Natural killer cell (primary cell): ENCODE results near the gene CLEC16A. TPM values are rescaled to one million over a fixed set of nuclear protein-coding genes. Genes with fewer than 3 reads are reported as not detected.

ENCODE experiments used
- ATAC-seq, 3 donors: fragments of 150-1000 bp in 2 of 3; fragments of 200-7000 bp in 1 of 3; cut with Tn5 transposase; 1 replicate in 1 of 3; 2 replicates in 2 of 3; pipeline ENCODE4 v1.10.0; 2021; ENCODE audit warnings: mild to moderate bottlenecking in 2 of 3, moderate library complexity in 2 of 3
- DNase-seq, 2 donors: peaks; one replicate each; pipeline versions ENCODE4 v3.0.0 to v3.0.0-alpha.2; 2013 to 2021; ENCODE audit warnings: mixed read lengths in 1 of 2
- H3K27ac ChIP-seq: one replicate; pipeline ENCODE4 v1.5.1; 2013; ENCODE audit warnings: mild to moderate bottlenecking, low read length
- H3K27me3 ChIP-seq: one replicate; pipeline ENCODE4 v1.6.1; 2013; ENCODE audit warnings: low read length; ENCODE audit not compliant: control insufficient read depth, insufficient read depth
- H3K36me3 ChIP-seq: one replicate; pipeline ENCODE4 v1.6.1; 2013; ENCODE audit warnings: low read length; ENCODE audit not compliant: control insufficient read depth, insufficient read depth
- H3K4me1 ChIP-seq: one replicate; pipeline ENCODE4 v1.6.1; 2013; ENCODE audit warnings: low read length; ENCODE audit not compliant: control insufficient read depth, insufficient read depth
- H3K4me3 ChIP-seq: one replicate; pipeline ENCODE4 v1.5.1; 2013; ENCODE audit warnings: low read length
- H3K9me3 ChIP-seq: one replicate; pipeline ENCODE4 v1.6.1; 2013; ENCODE audit warnings: low read length; ENCODE audit not compliant: control insufficient read depth, insufficient read depth
- H3K27ac Mint-ChIP-seq, 2 donors: one replicate each; pipeline ENCODE4 v1.8.0; 2022; ENCODE audit warnings: mild to moderate bottlenecking in 2 of 2, mixed read lengths in 2 of 2, moderate library complexity in 1 of 2
- H3K27me3 Mint-ChIP-seq, 2 donors: one replicate each; pipeline ENCODE4 v1.8.0; 2022; ENCODE audit warnings: low read depth in 2 of 2, mixed read lengths in 2 of 2
- H3K36me3 Mint-ChIP-seq: one replicate; pipeline ENCODE4 v1.8.0; 2022; ENCODE audit warnings: mixed read lengths
- H3K4me1 Mint-ChIP-seq, 2 donors: one replicate each; pipeline ENCODE4 v1.8.0; 2022; ENCODE audit warnings: mixed read lengths in 2 of 2
- H3K4me3 Mint-ChIP-seq: one replicate; pipeline ENCODE4 v1.8.0; 2022; ENCODE audit warnings: mild to moderate bottlenecking, moderate library complexity, mixed read lengths
- H3K9me3 Mint-ChIP-seq, 2 donors: one replicate each; pipeline ENCODE4 v1.8.0; 2022; ENCODE audit warnings: mixed read lengths in 2 of 2
- CTCF ChIP-seq: fragments of 200-600 bp; IDR thresholded peaks from one replicate; pipeline ENCODE4 v1.8.0; 2022; ENCODE audit warnings: antibody characterized with exemption
- WGBS: methylation state at CpG from one replicate; pipeline ENCODE4 v1.1.7; 2013; ENCODE audit warnings: missing lambda C conversion rate; ENCODE audit not compliant: insufficient coverage; 5-methylcytosine and 5-hydroxymethylcytosine counted together
- intact Hi-C: fragments of 100-400 bp; cut with micrococcal nuclease; formaldehyde crosslinking; loops from one replicate; pipeline ENCODE4 v1.14.2; 2022
- total RNA-seq, 4 donors: library from RNA; stranded (reverse); fragments of 120-200 nt in 1 of 4; gene quantifications; one replicate each; pipeline versions ENCODE4 v1.2.3 to v1.2.4, GENCODE V29; 2013 to 2022

CLEC16A gene
- total RNA-seq, 3 donors from 2014 or later (not counting 1 experiment from before 2014, with no cell fraction given), result 35.9 to 50.5 (median 37.4) TPM

- no peak overlapping the region for H3K27ac ChIP-seq
- H3K4me1 ChIP-seq, result no peaks in the 10 kb centered on the region
- Mint-ChIP-seq H3K27ac (no peak overlapping the region), H3K36me3 (no peaks in the 10 kb centered on the region), H3K9me3 (no peaks in the 10 kb centered on the region), H3K4me1 (peaks cover 4 to 22% of the 10 kb centered on the region in 2 donors), H3K27me3 (no peaks in the 10 kb centered on the region), H3K4me3 (no peak overlapping the region)
- H3K4me3 ChIP-seq, result no peak overlapping the region
- no peak for DNase-seq
- peaks cover 21% of the 10 kb centered on the region for H3K36me3 ChIP-seq
- H3K9me3 ChIP-seq, result no peaks in the 10 kb centered on the region
- no peaks in the 10 kb centered on the region for H3K27me3 ChIP-seq
- intact Hi-C loops, result no loop called here
- 84% methylated on average over 5 of the region's 5 CpGs for WGBS
- ATAC-seq, result no peak
- TF ChIP-seq CTCF, result no peak
Measured at GRCh38 chr16:10995565-10995964, 51.2 kb downstream of the CLEC16A start.

- 100% methylated on average over 4 of the region's 4 CpGs for WGBS
- H3K4me3 ChIP-seq, result no peak overlapping the region
- no peak overlapping the region for H3K4me3 Mint-ChIP-seq
- DNase-seq, result no peak
- no peaks in the 10 kb centered on the region for H3K4me1 ChIP-seq
- no peaks in the 10 kb centered on the region for H3K9me3 ChIP-seq
- peaks cover 18% of the 10 kb centered on the region for H3K36me3 ChIP-seq
- H3K9me3 Mint-ChIP-seq, result no peaks in the 10 kb centered on the region
- H3K4me1 Mint-ChIP-seq, result peaks cover 4 to 16% of the 10 kb centered on the region in 2 donors
- no peak for TF ChIP-seq CTCF
- H3K27ac Mint-ChIP-seq, result no peak overlapping the region
- intact Hi-C loops, result no loop called here
- no peaks in the 10 kb centered on the region for H3K36me3 Mint-ChIP-seq
- ATAC-seq, result no peak
- no peaks in the 10 kb centered on the region for H3K27me3 Mint-ChIP-seq
- no peaks in the 10 kb centered on the region for H3K27me3 ChIP-seq
- no peak overlapping the region for H3K27ac ChIP-seq
Measured at GRCh38 chr16:10997485-10997884, 53.1 kb downstream of the CLEC16A start.

- no peak overlapping the region for H3K4me3 Mint-ChIP-seq
- H3K4me1 Mint-ChIP-seq, result peaks cover 4 to 11% of the 10 kb centered on the region in 2 donors
- DNase-seq (no peak), ATAC-seq (no peak)
- H3K27me3 Mint-ChIP-seq, result no peaks in the 10 kb centered on the region
- Histone ChIP-seq H3K9me3 (no peaks in the 10 kb centered on the region), H3K27me3 (no peaks in the 10 kb centered on the region), H3K4me1 (no peaks in the 10 kb centered on the region), H3K36me3 (peaks cover 19% of the 10 kb centered on the region), H3K27ac (no peak overlapping the region), H3K4me3 (no peak overlapping the region)
- no peaks in the 10 kb centered on the region for H3K9me3 Mint-ChIP-seq
- no peak for TF ChIP-seq CTCF
- H3K36me3 Mint-ChIP-seq, result no peaks in the 10 kb centered on the region
- intact Hi-C loops, result no loop called here
- WGBS, result 98% methylated on average over 2 of the region's 3 CpGs
- no peak overlapping the region for H3K27ac Mint-ChIP-seq
Measured at GRCh38 chr16:10999300-10999699, 54.9 kb downstream of the CLEC16A start.

GRCh38 chr16:11001611-11002010 is 57.2 kb downstream of the CLEC16A start:
- DNase-seq, result no peak
- Histone ChIP-seq H3K9me3 (no peaks in the 10 kb centered on the region), H3K36me3 (peaks cover 22% of the 10 kb centered on the region), H3K4me1 (no peaks in the 10 kb centered on the region), H3K27me3 (no peaks in the 10 kb centered on the region), H3K27ac (no peak overlapping the region), H3K4me3 (no peak overlapping the region)
- Mint-ChIP-seq H3K27ac (no peak overlapping the region), H3K4me3 (no peak overlapping the region), H3K4me1 (peaks cover 0 to 4% of the 10 kb centered on the region in 2 donors), H3K36me3 (no peaks in the 10 kb centered on the region), H3K27me3 (no peaks in the 10 kb centered on the region), H3K9me3 (no peaks in the 10 kb centered on the region)
- ATAC-seq, result no peak
- WGBS, result 95% methylated on average over 7 of the region's 7 CpGs
- intact Hi-C loops, result no loop called here
- TF ChIP-seq CTCF, result no peak
